Nucleus accumbens (tissue), 56 donors: ENCODE data around the gene SRGAP3.

Source experiments
- DNase-seq, 56 donors: peaks; one replicate each; lab custom pipeline; 2025; lab: John Stamatoyannopoulos, UW

The SRGAP3 gene

DNA sequence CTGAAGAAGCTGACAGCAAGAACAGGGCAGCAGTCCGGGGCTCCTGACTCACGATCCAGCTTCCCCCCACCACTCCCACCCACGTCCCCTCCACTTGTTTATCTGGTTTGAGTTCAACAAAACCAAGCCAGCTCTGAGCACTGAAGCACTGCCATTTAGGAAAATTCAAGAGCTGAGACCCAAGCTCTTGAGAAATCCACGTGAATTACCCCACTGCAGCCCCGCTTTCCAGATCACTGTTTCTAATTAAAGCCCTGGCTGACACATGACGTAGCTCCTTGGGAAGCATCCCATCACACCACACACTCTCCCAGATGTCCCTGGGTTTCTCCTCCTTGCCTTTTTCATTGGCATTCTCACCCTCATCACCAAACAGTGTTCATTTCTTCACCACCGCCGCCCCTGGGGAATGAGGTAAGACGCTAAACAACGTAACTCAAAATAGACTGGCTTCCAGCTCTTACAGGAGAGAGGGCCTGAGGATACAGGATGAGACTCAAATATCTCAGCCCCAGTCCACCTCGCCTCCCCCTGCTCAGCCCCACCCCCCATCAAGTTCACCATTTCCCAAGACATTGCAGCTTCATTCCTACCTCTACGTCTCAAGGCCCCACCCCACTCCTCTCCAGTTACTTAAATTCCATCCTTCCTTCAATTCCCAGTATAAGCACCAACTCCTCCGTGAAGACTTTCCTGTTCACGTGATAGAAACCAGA lies 95.4 kb downstream of the SRGAP3 start:
- DNase-seq, result peak in 10 of 56 donors; percentile 10 to 61 (median 20)

DNA sequence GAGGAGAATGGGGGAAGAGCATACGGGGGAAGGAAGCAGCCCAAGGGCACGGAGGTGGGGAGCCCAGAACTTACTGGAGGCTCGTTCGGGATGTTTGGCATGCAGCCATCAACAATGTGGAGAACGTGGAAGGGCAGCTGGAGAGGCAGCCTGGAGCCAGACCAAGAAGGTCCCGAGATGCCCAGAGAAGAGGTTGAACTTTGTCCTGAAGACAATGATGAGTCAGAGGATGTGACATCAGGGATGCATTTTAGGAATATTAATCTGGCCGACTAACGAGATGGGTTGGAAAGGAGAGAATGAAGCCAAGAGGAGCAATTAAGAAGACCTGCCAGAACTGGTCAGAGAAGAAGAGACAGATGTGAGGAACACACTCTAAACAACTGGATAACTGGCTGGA lies 98.2 kb downstream of the SRGAP3 start:
- DNase-seq, result peak in 1 of 56 donors; percentile 29

DNA sequence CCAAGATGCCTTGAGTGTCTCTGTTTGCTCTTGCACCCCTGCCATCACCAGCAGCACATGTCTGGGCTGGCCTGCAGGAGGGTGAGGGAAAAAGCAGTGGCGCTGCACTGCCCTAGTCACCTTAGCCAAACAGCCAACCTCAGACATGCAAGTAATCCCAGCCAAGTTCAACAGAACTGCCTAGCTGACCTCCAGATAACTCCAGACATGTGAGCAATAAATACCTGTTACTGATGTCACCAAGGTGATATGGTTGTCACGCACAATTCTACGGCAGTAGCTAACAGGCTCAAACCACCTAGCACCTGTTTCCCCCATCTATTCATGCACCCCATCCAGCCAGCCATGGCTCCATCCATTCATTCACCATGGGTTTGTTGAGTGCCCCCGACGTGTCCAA lies 99.9 kb downstream of the SRGAP3 start:
- DNase-seq, result no peak

DNA sequence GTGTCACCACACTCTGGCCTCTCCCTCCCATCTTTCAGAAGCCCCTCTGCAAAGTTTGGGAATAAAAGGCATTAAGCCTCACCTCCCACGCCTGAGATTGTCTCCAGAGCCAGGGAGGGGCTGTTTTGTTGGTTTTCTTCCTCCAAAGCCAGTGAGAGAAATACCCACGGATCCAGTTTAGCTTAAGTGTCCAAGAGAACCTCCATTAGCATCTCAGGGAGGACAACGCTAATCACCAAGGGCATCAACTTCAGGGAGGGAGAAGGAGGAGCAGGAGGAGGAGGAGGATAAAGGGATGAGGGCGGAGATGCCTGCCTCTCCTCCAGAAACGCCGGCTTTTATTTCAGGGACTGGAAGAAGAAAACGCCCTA lies 101.6 kb downstream of the SRGAP3 start:
- DNase-seq, result no peak

DNA sequence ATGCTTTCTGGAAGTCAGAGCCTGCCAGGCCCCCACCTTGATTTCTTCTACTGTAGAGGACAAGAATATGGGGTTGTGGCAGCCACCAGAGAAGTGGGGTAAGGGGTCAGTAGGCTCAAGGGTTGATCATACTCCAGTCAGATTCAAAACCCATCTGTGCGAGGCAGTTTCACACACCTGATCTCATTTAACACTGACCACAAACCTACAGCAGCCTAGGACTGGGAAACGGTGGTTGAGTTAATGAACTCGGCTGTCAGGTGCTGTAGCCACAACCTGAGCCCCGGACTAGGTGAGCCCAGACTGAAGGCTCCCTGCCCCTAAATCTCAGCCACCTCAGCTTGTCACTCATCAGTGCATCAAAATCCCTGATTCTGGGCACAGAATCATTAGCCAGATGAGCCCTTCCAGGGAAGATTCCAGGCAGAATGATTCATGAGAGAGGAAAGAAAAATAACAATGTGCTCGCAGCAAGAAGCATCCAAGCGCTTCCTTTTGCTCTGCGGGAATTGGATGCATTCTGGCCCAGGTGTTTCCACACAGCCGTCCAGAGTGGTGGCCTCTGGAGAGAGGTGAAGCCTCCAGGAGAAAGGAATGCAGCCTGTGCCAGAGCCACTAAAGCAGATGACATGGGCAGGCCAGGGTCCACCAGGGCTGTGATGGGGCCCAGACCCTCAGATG lies 102.1 kb downstream of the SRGAP3 start:
- DNase-seq, result no peak

DNA sequence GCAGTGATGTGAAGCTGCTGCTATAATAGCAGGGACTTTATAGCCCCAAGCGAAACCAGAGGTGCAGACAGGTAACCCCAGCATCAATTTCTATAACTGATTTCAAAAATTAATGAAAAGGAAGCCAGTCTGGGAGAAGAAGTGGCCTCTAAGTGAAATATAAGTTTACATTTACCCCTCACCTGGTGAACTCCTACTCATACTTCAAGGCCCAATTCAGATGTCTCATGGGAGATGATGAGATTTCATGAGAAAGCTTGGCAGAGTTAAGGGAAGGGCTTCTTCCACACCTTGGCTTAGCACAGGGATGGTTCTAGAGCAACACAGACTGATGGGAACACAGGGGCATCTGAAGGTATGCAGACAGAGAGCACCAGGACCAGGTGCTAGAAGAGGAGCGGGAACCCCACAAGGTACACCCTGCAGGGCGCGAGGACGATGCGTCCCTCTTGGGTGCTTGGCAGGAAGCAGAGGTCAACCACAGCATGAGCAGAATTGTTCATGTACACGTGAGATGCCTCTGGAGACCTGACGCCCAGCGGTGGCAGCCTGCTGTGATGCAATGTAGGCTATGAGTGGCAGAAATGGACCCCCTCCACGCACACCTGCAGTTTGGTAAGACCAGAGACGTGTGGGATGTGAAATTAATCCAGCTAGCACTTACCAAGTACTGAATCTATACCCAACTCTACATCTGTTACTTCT lies 102.9 kb downstream of the SRGAP3 start:
- DNase-seq, result no peak

DNA sequence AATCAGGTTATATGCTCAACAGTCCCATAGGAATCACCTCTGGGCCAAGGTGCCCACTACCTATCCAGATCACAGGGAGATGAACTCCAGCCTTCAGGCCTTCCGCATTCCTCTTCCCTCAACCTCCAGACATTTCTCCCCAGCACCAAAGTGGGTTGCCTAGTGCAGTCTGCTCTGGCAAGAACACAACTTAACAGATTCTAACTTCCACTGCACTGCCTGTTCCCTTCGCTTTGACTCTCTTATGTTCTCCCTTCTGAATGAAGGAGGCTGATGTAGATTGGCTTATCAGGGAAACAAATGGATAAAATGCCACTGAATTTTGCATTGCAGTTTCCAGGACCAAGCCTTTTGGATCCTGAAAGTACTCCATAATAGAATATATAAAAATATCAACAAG lies 106.3 kb downstream of the SRGAP3 start:
- no peak for DNase-seq

DNA sequence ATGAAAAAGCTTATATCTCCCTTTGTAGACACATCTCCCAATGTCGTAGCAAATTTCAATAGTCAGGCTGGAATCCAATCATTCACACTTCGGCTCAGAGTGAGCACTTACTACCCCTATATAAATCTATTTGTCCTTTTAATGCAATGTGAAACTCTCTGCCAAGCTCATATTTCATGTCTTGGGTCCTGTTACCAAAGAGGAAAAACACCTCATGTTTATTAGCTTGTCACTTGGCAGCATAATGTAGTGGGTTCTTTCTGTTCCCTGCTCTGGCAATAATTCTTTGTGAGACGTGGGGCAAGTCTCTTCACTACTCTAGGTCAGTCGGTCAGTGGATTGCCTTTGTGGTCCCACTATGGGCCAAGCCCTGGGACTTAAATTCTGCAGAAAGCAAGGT lies 107.1 kb downstream of the SRGAP3 start:
- DNase-seq, result no peak

DNA sequence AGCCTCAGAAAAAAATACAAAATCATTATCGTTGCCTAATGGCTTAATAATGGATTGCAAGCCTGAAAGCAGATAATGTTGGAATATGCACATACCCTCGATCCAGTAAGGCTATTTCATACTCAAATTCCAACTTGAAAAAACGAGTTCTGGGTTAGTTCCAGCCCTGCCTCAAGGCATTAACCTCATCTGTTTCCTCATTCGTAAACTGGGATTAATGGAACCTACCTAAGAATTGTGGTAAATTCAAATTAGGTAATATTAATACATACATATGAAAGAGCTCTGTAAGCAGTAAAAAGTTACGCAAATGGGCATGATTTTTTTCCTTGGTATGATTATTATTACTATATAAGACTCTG lies 107.5 kb downstream of the SRGAP3 start:
- no peak for DNase-seq

DNA sequence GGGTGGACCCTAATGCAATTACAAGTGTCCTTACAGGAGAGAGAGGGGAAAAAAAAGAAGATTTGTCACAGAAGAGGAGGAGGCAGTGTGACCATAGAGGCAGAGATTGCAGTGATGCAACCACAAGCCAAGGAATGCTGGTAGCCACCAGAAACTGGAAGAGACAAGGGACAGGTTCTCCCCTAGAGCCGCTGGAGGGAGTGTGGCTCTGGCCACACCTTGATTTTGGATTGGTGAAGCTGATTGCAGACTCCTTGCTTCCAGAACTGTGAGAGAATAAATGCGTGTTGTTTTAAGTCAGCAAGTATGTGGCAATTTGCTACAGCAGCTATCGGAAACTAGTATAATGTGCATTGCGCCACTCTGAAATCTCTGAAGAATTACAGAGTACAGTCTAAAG lies 110.1 kb downstream of the SRGAP3 start:
- no peak for DNase-seq

DNA sequence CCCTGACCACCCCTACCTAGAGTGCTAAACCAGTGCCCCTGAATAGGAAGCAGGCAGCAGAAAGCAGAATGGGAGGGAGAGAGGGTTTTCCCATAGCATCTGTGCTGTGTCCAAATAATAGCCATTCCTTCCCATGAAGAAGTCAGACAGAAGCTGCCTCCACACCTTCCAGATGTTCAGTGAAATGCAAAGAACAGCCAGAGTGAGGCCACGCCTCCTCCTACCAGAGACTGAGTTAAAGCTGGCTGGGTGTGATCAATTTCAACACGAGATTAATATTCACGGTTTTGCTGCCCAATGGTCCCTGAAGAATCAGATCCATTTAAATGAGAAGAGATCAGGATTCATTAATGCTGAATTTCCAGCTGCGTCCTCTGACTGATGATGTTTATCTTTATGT lies 111.8 kb downstream of the SRGAP3 start:
- no peak for DNase-seq

DNA sequence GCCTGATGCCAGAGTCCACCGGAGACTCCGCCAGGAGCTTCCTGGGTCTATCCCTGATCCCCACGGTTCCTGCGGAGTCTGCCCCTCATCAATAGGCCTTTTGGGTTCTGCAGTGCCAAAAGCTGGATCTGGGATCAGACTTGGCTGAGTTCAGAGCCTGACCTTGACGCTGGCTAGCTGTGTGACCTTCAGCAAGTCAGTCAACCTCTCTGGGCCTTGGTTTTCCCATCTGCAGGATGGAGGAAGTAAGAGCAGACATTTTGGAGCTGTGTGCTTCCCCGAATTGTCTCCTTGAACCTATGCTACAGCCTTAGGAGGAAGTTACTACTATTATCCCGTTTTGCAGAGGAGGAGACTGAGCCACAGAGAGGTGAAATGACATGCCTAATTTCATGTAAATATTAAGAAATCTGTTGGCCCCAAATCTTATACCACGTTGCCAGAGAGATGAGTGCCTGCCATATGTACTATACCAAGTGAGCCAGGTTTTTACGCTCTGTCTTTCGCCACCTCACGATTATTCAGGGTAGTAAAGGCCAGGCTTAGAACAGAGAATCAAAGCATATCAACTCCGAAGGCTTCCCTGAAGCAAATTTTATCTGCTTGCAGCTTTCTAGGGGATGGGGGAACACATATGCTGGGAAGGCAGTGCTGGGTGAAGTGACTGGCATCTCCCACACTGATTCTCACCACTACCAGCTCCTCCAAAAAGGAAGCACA lies 112.5 kb downstream of the SRGAP3 start:
- DNase-seq, result no peak

DNA sequence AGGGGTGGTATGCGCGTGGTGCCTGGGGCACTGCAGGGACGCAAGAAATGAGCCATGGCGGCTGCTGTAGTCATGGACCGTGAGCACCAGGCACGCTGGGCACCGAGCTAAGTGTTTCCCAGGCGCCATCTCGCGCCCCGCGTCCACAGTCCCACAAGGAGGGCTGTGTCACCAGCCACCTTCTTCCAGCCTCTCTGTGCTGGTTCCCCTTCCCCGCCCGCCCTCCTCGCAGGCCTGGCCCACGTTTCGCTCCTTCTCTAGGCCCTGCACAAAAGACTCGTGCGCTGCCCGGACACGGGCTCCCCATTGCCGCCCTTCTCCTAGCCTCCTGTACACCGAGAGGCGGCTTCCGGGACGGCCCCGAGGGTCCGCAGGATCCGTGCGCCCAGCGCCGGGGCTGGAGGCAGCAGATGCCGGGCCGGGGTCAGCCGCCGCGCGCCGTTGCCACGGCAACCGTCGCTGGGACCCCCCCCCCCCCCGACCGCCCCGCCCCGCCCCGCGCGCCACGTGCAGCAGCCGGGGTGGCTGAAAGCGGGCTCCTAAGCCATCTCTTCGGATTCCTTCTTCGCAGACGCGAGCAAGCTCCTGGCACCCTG lies 113.4 kb downstream of the SRGAP3 start:
- DNase-seq, result peak in 35 of 56 donors; percentile 9 to 73 (median 35)

DNA sequence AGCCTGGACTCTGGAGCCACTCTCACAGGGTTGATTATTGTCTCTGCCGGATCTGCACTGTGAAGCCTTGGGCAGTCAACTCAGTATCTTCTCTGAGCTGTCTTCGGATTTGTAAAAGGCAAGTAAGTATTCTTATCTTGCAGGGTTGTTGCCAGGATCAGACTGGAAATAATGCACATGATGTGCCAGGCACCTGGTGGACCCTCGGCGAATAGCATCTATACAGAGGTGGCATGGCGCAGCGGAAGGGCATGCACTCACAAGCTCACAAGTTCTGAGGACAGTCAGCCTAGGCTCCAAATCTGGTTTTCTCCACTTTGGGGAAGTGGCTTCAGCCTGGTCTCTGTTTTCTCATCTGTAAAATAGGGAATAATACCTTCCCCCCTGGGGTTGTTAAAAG lies 113.9 kb downstream of the SRGAP3 start:
- DNase-seq, result peak in 1 of 56 donors; percentile 53

DNA sequence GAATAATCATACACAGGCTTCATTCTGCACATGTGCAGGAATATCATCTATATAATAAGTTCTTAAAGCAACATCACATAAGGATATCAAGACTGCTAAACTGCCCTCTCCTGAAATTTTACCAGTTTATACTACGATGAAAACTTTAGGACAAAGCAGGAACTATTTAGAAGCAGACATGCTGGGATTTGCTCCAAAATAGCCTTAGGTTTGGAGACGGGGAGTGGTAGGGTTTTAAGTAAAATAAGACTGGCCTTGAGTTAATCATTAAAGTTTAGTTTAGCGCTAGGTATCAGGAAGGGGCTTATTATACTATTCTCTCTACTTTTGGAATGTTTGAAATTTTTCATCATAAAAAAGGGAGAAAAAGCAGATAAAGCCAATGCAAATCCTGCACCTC lies 115.8 kb downstream of the SRGAP3 start:
- no peak for DNase-seq

DNA sequence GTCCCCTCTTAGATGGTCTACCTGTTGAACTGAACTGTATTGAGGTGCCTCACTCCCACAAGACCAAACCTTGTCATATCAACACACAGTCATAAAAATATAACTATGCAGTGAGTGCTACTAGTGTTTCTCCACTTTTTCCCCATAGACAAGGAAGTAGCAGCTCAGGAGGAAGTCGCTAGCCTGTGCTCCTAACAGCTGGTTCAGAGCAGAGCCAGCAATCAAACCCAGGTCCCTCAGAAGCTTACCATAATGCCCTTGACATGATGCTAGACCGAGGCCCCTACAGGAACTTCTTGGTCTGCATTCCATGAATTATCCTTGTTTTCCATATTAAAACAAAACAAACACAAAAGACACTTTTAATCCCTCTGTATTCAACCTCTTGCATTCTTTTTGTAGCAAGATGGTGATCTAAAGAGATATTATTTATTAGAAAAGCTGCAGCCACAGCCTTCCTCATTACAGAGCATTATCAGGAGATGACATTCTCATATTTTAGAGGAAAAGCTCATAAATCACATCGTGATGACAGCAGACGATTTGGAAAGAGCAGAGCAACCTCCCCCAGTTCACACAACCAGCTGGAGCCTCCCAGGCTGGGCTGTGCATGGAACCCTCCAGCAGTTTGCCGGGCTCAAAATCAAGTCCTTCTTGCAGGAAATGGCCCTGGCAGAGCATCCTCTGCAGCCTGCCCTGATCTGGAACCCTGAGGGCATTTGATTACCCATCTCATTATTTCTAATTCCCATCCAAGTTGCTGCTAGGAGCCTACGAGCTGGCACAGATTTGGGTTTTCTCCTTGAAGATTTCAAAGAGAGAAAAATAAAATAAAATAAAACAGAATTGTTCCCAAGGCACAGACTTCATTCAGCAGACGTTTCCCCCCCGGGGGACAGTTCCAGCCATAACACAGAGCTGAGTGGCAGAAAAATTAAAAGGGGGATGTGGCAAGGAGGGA lies 118.8 kb downstream of the SRGAP3 start:
- DNase-seq, result peak in 11 of 56 donors; percentile 9 to 51 (median 27)

DNA sequence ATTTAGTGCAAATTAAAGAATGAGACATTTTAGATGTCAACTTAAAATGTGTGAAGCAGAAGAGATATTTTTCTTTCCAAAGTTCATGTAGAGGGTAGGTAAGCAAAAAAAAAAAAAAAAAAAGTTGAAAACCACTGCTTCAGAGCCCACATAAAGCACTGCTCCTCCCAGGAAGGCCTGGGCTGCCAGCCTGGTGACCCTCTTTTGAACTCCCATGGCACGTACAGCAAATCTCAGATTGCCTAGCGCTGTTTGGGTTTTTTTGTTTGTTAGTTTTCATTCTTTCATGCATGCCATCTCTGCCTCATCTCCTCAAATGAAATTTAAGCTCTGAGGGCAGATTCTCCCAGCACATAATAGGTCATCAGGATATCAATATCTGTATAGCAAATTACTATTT lies 120.1 kb downstream of the SRGAP3 start:
- DNase-seq, result no peak

DNA sequence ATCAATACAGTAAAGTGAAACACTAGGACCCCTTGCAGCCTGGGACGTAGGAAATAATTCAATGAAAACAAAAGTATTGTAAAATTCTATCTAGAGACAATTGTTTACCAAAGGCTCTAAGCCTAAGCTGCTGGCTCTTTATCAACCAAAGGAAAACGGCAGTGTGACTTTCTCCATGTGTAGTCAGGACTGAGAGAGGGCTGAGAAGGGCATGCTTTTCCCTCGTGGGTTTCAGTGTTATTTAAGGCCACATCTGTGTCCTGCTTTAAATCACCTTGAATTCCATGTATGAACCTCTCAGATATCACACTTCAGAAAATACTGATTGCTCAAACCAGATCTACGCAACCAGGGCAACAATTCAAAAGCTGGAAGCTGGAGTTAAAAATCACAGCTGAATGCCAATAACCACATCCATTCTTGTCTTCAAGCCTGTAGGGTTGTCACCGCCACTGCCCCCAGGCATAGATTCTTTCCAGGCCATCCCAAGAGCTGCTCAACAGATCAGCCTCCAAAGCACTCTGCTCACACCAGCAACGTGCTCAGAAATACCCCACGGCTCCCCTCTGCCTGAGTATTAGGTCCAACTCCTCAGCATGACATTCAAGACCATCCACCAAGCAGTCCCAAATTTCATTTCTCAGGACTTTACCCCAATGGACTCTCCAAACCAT lies 124.0 kb downstream of the SRGAP3 start:
- DNase-seq, result no peak

DNA sequence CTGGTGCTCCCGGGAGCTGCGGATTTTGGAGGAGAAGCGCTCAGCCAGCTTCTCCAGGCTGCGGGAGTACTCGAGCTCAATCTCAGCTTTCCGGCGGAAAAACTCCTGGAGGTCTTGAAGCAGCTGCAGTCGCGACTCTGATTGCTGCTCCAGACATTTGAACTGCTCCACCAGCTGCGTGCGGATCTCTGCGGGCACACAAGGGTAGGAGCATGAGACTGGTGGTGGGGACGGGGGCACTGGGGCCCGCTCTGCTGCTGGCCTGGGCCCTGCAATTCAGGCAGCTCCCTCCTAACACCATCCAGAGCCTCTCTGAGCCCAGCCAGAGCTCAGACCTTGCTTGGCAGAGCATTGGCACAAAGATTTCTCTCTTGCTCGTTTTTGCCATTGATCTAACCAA lies 124.7 kb downstream of the SRGAP3 start:
- no peak for DNase-seq
